Colon (tissue), 2 donors: ENCODE data around the gene PNKP.
"Not testable (repeated sequence)": the region's sequence is repeated elsewhere in the genome, so short reads cannot be mapped to it uniquely, and the experiment has no call there.

Experiments used
- FAIRE-seq: peaks from 2 replicates; lab custom pipeline; 2012; peaks lifted over from hg19 to GRCh38; lab: Jason Lieb, UNC
- donor health status: control.
- donor health status: control.

The PNKP gene

DNA sequence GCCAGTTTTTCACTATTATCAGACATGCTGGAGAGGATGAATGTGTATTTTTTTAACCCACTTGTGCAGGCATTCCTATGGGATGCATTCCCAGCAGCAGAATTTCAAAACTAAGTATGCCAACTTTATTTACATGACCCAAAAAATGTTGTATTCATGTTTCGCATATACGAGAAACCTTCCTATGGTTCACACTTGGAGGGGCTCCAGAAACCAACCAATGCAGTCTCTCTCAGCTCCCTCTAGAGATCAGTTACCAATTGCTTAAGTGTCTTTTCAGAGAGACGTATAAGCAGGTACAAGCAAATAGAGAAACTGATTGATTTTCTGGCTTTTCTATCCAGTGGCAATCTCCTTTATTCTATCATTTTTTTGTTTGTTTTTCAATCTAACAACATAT is 22.0 kb downstream of the PNKP start:
- no peak for FAIRE-seq

- no peak for FAIRE-seq
Observed at GRCh38 chr19:49844138-49845095, 23.0 kb downstream of the PNKP start.

DNA sequence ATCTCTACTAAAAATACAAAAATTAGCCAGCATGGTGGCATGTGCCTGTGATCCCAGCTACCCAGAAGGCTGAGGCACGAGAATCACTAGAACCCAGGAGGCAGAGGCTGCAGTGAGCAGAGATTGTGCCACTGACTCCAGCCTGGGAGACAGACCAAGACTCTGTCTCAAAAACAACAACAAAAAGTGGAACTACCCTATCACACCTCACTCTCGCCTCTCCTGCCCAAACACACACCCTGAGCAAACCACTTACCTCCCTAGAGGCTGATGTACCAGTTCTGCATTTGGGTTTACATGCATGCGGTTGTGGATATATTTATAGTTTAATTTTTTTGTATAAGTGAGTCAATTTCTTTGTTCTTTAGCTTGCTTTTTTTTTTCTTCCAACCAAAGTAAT is 24.1 kb downstream of the PNKP start:
- no peak for FAIRE-seq

DNA sequence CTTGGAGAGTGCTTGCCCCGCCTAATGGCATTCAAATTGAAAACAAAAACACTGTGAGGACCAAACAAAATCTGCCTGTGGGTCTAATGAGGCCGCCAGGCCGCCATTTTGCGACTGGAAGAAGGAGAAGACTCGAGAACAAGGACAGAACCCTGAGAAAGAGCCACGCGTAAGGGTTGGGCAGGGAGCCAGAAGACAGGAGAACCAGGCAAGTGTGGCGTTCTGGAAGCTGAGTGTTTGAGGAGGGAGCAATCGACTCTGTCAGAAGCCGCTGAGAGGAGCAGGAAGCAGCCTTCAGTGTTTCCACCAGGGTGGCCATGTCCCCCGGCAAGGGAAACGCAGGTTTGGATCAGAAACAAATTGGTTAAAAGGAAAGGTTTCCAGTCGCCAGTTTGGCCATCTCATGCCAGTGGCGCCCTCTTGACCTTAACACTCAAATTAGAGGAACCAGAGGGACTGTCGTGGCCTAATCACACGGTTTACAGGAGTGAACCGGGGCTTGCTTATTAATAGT is 26.6 kb downstream of the PNKP start:
- no peak for FAIRE-seq

GRCh38 chr19:49840321-49840720 is 27.1 kb downstream of the PNKP start:
- FAIRE-seq = no peak

DNA sequence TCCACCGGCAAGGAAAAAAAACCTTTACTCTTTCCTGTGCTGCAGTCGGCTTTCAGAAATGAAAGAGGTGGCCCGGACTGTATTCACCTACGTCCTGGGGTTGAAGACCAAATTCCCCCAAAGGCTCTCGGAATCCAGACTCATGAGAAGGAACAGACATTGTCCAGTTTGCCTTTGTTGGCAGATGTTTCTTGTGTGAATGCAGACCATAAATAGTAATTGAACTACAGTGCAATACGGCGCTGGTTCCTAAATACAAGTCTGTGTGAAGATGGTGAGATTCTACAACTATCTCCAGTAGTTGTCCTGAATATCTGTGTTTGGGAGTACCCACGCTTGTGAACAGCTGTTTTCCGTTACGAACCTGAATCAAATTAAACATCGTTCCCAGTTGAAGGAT is 27.7 kb downstream of the PNKP start:
- FAIRE-seq = no peak

DNA sequence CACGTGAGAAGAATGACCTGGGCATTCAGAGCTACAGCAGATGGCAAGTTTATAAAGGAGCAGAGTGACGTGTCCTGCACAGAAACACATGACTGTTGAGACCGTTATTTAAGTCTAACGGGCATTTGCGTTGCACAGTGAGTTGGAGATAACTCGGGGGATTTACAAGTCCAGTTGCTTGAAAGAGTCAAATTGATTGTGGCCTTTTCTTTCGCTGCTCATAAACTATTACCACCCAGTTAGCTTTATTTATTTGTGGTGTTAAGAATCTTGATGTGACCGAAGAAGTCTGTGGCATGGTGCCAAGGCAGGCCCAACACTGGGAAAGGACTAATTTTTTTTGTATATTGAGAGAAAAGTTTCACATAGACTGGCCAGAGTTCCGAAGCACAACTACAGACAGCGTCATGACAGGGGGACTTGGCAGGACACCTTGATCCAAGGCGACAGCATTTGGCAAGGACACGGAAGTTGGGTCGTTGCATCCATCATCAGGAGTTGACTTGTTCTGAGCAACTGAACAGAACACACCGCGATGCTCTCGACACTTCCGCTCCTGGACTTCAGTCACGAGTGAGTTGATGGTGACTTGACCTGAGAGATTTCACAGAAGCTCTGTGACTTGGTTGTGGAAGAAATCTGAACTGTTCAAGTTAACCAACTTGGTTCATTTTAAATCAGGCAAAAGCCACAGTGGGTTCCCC is 28.3 kb downstream of the PNKP start:
- no peak for FAIRE-seq

DNA sequence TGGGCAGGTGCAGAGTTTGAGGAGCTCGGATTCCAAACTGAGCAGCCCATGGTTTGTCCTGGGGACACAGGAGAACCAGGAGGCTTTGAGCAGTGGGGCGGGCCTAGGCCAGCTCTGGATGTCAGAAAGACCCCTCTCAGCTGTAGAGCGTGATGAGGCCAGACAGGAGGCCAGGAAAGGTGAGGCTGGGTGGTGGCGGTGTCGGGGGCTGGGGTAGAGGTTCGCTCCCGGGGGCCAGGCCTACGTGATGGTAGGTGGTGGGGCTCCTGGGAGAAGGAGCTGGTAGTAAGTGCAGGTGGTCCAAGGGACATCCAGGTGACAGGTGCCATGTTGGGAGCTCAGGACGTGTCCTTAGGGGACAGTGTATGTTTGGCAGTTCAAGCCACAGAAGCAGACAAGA is 30.0 kb downstream of the PNKP start:
- FAIRE-seq = no peak

- FAIRE-seq = no peak
Observed at GRCh38 chr19:49837009-49837310, 30.4 kb downstream of the PNKP start.

- no peak for FAIRE-seq
Observed at GRCh38 chr19:49836176-49837008, 31.0 kb downstream of the PNKP start.

- FAIRE-seq = no peak
Observed at GRCh38 chr19:49835562-49835961, 31.8 kb downstream of the PNKP start.

DNA sequence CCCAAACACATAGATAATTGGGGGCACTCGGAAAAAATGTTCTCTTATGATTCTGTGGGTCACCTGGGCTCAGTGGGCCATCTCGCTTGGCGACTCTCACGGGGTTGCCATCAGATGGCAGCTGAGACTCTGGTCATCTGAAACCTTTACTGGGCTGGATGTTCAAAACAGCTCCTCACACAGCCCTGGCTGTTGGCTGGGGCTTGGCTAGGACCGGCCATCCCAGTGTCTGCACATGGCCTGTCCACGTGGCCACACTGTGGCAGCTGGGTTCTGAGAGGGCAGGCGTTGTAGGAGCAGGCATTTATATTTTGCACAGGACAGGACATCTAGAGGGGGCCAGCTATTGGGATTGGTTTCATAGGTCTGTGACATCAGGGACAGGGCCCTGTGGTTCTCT is 33.8 kb downstream of the PNKP start:
- no peak for FAIRE-seq

GRCh38 chr19:49832556-49832955 is 34.8 kb downstream of the PNKP start:
- FAIRE-seq = no peak

GRCh38 chr19:49831592-49831991 is 35.8 kb downstream of the PNKP start:
- FAIRE-seq = no peak

DNA sequence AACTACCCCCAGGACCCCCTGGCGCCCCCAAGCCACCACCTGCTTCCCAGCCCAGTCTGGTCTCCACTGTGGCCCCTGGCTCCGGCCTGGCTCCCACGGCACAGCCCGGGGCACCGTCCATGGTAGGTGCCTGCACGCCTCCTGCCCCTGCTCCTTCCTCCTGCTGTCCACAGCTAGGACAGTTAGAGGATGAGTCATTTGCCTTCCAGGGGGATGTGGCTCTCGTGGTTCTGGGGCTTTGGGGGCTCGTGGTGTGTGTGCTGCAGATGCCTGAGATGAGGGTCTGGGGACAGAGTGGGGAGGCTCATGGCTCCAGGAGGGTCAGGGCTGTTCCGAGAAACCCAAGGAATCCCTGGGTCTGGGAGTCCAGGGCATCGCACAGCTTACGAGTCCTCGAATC is 36.6 kb downstream of the PNKP start:
- no peak for FAIRE-seq

GRCh38 chr19:49829721-49830120 is 37.7 kb downstream of the PNKP start:
- no peak for FAIRE-seq

DNA sequence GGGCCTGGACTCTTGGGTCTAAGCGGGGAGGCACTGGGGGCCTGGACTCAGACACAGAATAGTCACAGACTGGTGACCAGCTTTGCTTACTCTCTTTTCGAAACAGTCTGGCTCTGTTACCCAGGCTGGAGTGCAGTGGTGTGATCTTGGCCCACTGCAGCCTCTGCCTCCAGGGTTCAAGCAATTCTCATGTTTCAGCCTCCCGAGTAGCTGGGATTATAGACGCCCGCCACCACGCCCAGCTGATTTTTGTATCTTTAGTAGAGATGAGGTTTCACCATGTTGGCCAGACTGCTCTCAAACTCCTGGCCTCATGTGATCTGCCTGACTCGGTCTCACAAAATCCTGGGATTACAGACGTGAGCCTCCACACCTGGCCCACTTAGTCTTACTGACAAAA is 38.2 kb downstream of the PNKP start:
- FAIRE-seq = no peak

DNA sequence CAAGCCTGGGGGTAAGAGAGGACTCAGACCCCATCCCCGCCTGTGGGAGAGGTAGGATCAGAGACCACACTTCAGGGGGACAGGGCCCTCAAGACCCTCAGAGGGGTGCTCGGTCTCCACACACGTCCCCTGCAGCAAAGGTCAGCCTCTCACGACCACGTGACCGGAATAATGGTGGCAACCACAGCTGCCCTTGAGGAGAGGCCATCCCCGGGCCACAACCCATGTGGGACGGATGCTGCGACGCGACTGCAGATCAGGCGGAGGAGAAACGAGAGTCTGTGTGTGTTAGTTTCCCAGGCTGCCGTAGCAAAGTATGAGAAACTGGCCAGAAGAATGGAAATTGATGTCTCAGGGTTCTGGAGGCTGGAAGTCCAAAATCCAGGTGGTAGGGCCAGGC is 40.3 kb downstream of the PNKP start:
- no peak for FAIRE-seq

DNA sequence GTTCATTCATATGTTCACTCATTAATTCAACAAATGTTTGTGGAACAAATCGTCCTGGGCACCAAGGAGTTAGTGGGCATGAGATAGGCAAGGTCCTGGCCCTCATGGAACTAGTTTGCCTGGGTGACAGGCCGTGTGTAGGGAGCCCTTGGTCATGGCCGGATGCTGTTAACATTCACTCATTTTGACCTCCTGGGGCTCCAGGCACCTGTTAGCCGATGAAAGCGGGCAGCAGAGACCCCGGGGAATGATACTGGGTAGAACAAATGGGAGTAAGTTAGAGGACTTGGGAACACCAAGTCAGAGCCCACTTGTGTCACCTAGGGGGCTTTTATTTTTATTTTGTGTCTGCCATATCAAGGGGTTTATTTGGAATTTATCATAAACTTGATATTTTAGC is 42.7 kb downstream of the PNKP start:
- FAIRE-seq = no peak

DNA sequence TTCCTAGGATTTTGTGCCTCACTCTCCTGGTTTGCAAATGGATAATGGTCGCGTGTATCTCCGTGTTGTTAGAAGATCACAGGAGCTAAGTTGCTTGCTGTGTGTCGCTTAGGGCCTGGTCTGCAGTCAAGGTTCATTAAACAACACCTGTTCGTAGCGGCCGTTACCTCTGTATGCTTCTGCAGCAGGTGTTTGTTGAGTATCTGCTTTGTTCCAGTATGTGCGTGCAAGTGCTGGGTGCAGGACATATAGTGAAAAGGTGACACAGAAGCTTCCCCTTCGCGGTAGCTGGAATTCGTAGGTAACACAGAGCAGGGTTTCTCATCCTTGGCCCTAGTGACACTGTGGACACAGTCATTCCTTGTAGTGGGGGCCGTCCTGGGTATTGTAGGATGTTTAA is 43.9 kb downstream of the PNKP start:
- FAIRE-seq = no peak

DNA sequence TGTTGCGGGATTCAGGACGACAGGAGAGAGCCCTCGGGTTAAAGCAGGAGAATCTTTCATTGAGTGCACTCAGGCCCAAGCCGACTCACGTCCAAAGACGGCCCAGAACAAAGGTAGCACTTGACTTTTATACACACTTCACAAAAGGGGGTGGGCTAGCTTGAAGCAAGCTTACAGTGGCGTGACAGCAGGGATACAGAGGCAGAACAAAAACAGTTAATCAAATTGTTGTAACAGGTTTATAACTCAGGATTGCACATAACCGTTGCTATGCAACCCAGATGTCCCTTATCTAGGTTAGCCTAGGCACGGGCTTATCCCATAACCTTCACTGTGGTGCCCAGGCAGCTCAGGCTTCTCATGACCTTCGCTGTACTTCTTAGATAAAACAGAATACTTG is 47.3 kb downstream of the PNKP start:
- no peak for FAIRE-seq

DNA sequence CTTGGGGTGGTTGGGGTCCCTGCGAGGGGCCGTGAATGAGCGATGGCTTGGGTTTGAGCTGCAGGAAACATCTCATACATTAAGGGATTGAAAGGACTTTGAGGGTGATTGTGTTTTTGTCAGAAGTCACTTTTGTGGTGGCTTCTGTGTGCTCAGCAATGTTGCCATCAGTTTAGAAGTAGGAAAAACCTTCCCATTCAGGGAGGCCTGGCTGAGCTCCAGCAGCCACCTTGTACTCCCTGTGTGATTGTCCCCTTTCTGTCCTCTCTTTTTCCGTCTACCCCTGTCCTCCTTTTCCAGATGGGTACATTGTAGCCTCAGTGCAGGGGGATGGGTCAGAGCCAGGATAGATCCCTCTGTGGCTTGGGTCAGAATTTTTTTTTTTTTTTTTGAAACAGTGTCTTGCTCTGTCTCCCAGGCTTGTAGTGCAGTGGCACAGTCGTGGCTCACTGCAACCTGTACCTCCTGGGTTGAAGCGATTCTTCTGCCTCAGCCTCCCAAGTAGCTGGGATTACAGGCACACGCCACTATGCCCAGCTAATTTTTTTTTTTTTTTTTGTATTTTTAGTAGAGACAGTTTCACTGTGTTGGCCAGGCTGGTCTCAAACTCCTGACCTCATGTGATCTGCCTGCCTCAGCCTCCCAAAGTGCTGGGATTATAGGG is 47.8 kb downstream of the PNKP start:
- not testable (repeated sequence) for FAIRE-seq
